Pericardium fibroblast (primary cell): ENCODE data around the gene DDX24. TPM values are rescaled to one million over a fixed set of nuclear protein-coding genes. Genes with fewer than 3 reads are reported as not detected.

Source experiments
- total RNA-seq: library from RNA; depleted of rRNA; stranded (reverse); fragments of >200 nt; gene quantifications from 2 replicates; pipeline ENCODE4 v1.2.3, GENCODE V29; 2015

Gene DDX24, protein sequence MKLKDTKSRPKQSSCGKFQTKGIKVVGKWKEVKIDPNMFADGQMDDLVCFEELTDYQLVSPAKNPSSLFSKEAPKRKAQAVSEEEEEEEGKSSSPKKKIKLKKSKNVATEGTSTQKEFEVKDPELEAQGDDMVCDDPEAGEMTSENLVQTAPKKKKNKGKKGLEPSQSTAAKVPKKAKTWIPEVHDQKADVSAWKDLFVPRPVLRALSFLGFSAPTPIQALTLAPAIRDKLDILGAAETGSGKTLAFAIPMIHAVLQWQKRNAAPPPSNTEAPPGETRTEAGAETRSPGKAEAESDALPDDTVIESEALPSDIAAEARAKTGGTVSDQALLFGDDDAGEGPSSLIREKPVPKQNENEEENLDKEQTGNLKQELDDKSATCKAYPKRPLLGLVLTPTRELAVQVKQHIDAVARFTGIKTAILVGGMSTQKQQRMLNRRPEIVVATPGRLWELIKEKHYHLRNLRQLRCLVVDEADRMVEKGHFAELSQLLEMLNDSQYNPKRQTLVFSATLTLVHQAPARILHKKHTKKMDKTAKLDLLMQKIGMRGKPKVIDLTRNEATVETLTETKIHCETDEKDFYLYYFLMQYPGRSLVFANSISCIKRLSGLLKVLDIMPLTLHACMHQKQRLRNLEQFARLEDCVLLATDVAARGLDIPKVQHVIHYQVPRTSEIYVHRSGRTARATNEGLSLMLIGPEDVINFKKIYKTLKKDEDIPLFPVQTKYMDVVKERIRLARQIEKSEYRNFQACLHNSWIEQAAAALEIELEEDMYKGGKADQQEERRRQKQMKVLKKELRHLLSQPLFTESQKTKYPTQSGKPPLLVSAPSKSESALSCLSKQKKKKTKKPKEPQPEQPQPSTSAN
- total RNA-seq, result 67.3 and 80.3 TPM in 2 replicates

GRCh38 chr14:94080621-94081385 is at the start of gene DDX24, which contains the start of gene IFI27L1:
Gene DDX24 (minus strand): TSS chr14:94081202. CDS start chr14:94079742, 1,460 bp downstream.
Gene IFI27L1 (plus strand): TSS chr14:94081310. CDS start chr14:94096938, 15,628 bp downstream.

GRCh38 chr14:94129111-94129757 is 48.2 kb upstream of the DDX24 start, which contains the start of gene IFI27L2:
Gene IFI27L2 (minus strand): TSS chr14:94129604. CDS start chr14:94129564, 40 bp downstream.

DNA sequence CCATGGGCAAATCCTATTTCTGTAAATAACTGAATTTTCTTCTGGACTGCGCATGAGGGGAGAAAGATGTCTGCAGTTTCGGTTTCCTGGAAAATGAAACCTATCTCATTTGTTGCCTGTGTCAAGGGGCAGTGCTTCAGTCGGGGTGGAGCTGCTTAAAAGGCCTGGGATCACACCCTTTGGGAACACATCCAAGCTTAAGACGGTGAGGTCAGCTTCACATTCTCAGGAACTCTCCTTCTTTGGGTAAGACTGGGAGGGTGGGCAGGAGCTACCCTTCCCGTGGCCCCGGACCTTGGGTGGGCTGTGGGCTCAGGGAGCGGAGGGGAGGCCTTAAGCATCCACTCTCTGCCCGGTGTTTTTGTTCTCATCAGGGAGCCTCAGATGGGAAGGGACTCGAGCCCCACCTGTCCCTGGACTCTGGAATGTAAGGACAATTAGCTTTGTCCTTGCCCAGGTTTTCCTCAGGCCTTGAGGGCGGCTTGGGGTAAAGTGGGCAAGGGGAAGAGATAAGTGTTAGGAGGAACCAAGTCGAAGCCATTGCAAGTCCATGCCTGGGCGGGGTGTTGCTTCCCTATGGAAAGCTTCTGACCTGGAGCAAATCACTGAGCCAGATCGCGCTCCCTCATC is 29.7 kb upstream of the DDX24 start, which contains the start of gene IFI27:
Gene IFI27 (plus strand): TSS at position 185 of the 630 bp plus-strand sequence.

GRCh38 chr14:94026173-94026888 is 54.7 kb downstream of the DDX24 start, which contains the start of gene OTUB2:
Gene OTUB2 (plus strand): TSS chr14:94026340. CDS start chr14:94026538, 198 bp downstream.

Other genes starting within 250 kb of the DDX24 start
- not detected in 2 replicates for gene FAM181A, start 153.9 kb downstream of the DDX24 start, total RNA-seq
- not detected in 2 replicates for gene ASB2, start 104.6 kb downstream of the DDX24 start, total RNA-seq
- not detected in 2 replicates for gene CCDC197, start 83.9 kb downstream of the DDX24 start, total RNA-seq
- 1.4 and 2.6 TPM in 2 replicates for gene OTUB2, start 54.9 kb downstream of the DDX24 start, total RNA-seq
- gene IFI27L1, start 108 bp upstream of the DDX24 start, total RNA-seq, result 10.8 and 12.5 TPM in 2 replicates
- gene IFI27, start 29.5 kb upstream of the DDX24 start, total RNA-seq, result 4.9 and 7.4 TPM in 2 replicates
- gene IFI27L2, start 48.4 kb upstream of the DDX24 start, total RNA-seq, result 150 and 179 TPM in 2 replicates
- 0.12 and 0.26 TPM in 2 replicates for gene PPP4R4, start 93.1 kb upstream of the DDX24 start, total RNA-seq
- gene SERPINA10, start 212.1 kb upstream of the DDX24 start, total RNA-seq, result not detected in 2 replicates
- gene SERPINA6, start 242.1 kb upstream of the DDX24 start, total RNA-seq, result not detected in 2 replicates